ENCODE data around the gene LRRC4C. TPM values are rescaled to one million over a fixed set of nuclear protein-coding genes. Genes with fewer than 3 reads are reported as not detected.

LRRC4C gene
- total RNA-seq, 2 donors from 2014 or later: 0.84 to 0.95 TPM

GRCh38 chr11:41081756-41082285 is 377.6 kb downstream of the LRRC4C start:
- Histone ChIP-seq H3K27me3 (ENCODE audit: control insufficient read depth, insufficient read depth, low read length, poor library complexity, severe bottlenecking) (no peaks in the 10 kb centered on the region), H3K4me1 (ENCODE audit: control insufficient read depth, insufficient read depth, low read length) (no peaks in the 10 kb centered on the region), H3K36me3 (ENCODE audit: control insufficient read depth, insufficient read depth, low read length) (no peaks in the 10 kb centered on the region), H3K9me3 (ENCODE audit: control insufficient read depth, low read length) (no peaks in the 10 kb centered on the region), H3K4me3 (ENCODE audit: low read length) (no peak overlapping the region), H3K27ac (ENCODE audit: low read depth, low read length) (no peak overlapping the region), H3K9ac (ENCODE audit: extremely low read depth, low read length, poor library complexity, severe bottlenecking) (no peak overlapping the region)
- no peak overlapping the region for H3K27ac Mint-ChIP-seq
- no peaks in the 10 kb centered on the region for H3K4me1 Mint-ChIP-seq
- TF ChIP-seq CTCF (conservative IDR thresholded peaks at IDR 0.05): no peak
- H3K36me3 Mint-ChIP-seq (ENCODE audit: low read depth): no peaks in the 10 kb centered on the region
- WGBS, 2 experiments (ENCODE audit: insufficient coverage in 1 of 2, insufficient read length in 1 of 2): 91 to 96% methylated on average over 6 to 7 of the region's 8 CpGs
- H3K27me3 Mint-ChIP-seq (ENCODE audit: insufficient read depth): no peaks in the 10 kb centered on the region
- no peak overlapping the region for H3K4me3 Mint-ChIP-seq
- no peak for DNase-seq
- H3K9me3 Mint-ChIP-seq: peaks cover 5% of the 10 kb centered on the region

GRCh38 chr11:41074318-41074717 is 385.1 kb downstream of the LRRC4C start:
- Histone ChIP-seq H3K9me3 (ENCODE audit: control insufficient read depth, low read length) (no peaks in the 10 kb centered on the region), H3K4me1 (ENCODE audit: control insufficient read depth, insufficient read depth, low read length) (no peaks in the 10 kb centered on the region), H3K4me3 (ENCODE audit: low read length) (no peak overlapping the region), H3K27me3 (ENCODE audit: control insufficient read depth, insufficient read depth, low read length, poor library complexity, severe bottlenecking) (no peaks in the 10 kb centered on the region), H3K36me3 (ENCODE audit: control insufficient read depth, insufficient read depth, low read length) (no peaks in the 10 kb centered on the region), H3K27ac (ENCODE audit: low read depth, low read length) (no peak overlapping the region), H3K9ac (ENCODE audit: extremely low read depth, low read length, poor library complexity, severe bottlenecking) (no peak overlapping the region)
- Mint-ChIP-seq H3K27ac (no peak overlapping the region), H3K4me1 (no peaks in the 10 kb centered on the region), H3K36me3 (ENCODE audit: low read depth) (no peaks in the 10 kb centered on the region), H3K27me3 (ENCODE audit: insufficient read depth) (no peaks in the 10 kb centered on the region), H3K9me3 (peaks cover 17% of the 10 kb centered on the region), H3K4me3 (no peak overlapping the region)
- no peak for DNase-seq
- no peak for TF ChIP-seq CTCF (conservative IDR thresholded peaks at IDR 0.05)

GRCh38 chr11:41065432-41065831 is 394.0 kb downstream of the LRRC4C start:
- H3K4me1 Mint-ChIP-seq: no peaks in the 10 kb centered on the region
- Histone ChIP-seq H3K9ac (ENCODE audit: extremely low read depth, low read length, poor library complexity, severe bottlenecking) (no peak overlapping the region), H3K36me3 (ENCODE audit: control insufficient read depth, insufficient read depth, low read length) (no peaks in the 10 kb centered on the region), H3K4me1 (ENCODE audit: control insufficient read depth, insufficient read depth, low read length) (no peaks in the 10 kb centered on the region), H3K27me3 (ENCODE audit: control insufficient read depth, insufficient read depth, low read length, poor library complexity, severe bottlenecking) (no peaks in the 10 kb centered on the region), H3K4me3 (ENCODE audit: low read length) (no peak overlapping the region), H3K27ac (ENCODE audit: low read depth, low read length) (no peak overlapping the region), H3K9me3 (ENCODE audit: control insufficient read depth, low read length) (no peaks in the 10 kb centered on the region)
- H3K36me3 Mint-ChIP-seq (ENCODE audit: low read depth): no peaks in the 10 kb centered on the region
- WGBS, 2 experiments (ENCODE audit: insufficient coverage in 1 of 2, insufficient read length in 1 of 2): 80 to 86% methylated on average over 3 to 8 of the region's 8 CpGs
- H3K27ac Mint-ChIP-seq: no peak overlapping the region
- H3K9me3 Mint-ChIP-seq: peaks cover 4% of the 10 kb centered on the region
- no peak for TF ChIP-seq CTCF (conservative IDR thresholded peaks at IDR 0.05)
- H3K4me3 Mint-ChIP-seq: no peak overlapping the region
- DNase-seq: no peak
- no peaks in the 10 kb centered on the region for H3K27me3 Mint-ChIP-seq (ENCODE audit: insufficient read depth)

Measured in endodermal cell (in vitro differentiated cells).